Measurements from ENCODE around the gene GPRC5C.

The GPRC5C gene

GRCh38 chr17:74465378-74466110, 33.7 kb downstream of the GPRC5C start:
- no peak for DNase-seq (ENCODE audit: low read depth in 1 of 2, low spot score in 1 of 2)
- H3K27ac ChIP-seq (replicated peaks) = peak overlapping the region; percentile 78

DNA sequence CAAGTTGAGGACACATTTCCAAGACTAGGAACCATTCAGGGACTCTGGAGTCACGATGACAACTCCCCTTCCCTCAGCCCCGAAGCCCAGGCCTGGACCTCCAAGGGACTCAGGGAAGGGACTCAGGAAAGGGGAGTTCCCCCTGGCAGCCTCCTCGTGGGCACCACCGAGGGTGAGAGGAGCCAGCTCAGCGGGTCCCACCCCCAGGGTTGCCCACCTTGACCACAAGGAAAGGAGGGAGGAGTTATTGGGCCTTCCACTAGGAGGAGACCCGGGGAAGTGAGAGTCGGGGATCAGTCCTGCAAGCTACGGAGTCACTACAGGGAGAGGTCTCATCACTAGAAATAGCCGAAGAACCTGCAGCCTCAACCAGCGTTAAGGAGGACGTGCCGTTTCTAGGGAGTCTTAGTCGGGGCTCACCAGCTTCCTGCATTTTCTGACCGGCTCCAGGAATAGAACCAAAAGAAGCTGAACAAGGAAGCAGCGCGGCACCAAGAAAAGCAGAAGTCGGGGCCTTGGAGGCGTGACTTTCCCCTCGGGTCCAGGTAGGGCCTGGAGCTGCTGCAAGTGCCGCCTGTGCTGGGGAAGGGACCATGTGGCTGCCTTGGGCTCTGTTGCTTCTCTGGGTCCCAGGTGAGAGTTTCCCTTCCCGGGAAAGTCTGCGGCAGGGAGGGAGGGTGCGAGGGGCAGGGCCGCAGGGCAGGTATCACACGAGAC, 34.4 kb downstream of the GPRC5C start, which contains the start of gene CD300A:
TSS of gene CD300A (plus strand) at position 524 of the 717 bp plus-strand sequence. CDS start at position 594, 70 bp downstream.
- Histone ChIP-seq H3K4me3 (replicated peaks; ENCODE audit: insufficient read depth, low read length) (peak within 1 kb of the TSS; percentile 59), H3K27ac (replicated peaks) (peak within 1 kb of the TSS; percentile 78), H3K27me3 (ENCODE audit: insufficient read depth, poor library complexity, severe bottlenecking) (no peaks in the 10 kb centered on the region)
- peak; percentile 56 to 91 for DNase-seq (ENCODE audit: low read depth in 1 of 2, low spot score in 1 of 2)
- peak; percentile 76 for TF ChIP-seq POLR2AphosphoS5 (IDR thresholded peaks at IDR 0.05; ENCODE audit: low read depth)
- no peak for TF ChIP-seq GABPA (IDR thresholded peaks at IDR 0.05; ENCODE audit: low read depth)
- TF ChIP-seq SPI1 (IDR thresholded peaks at IDR 0.05; ENCODE audit: borderline replicate concordance, low read depth) = peak; percentile 97
- TF ChIP-seq CTCF (IDR thresholded peaks at IDR 0.05; ENCODE audit: insufficient read depth, low read length) = no peak
- no peak for TF ChIP-seq REST (IDR thresholded peaks at IDR 0.05; ENCODE audit: insufficient replicate concordance, low read depth)

More at GRCh38 chr17:74465378-74466110, 33.7 kb downstream of the GPRC5C start:
- no peaks in the 10 kb centered on the region for H3K27me3 ChIP-seq (ENCODE audit: insufficient read depth, poor library complexity, severe bottlenecking)
- no peak overlapping the region for H3K4me3 ChIP-seq (replicated peaks; ENCODE audit: insufficient read depth, low read length)
- TF ChIP-seq CTCF (IDR thresholded peaks at IDR 0.05; ENCODE audit: insufficient read depth, low read length) (no peak), POLR2AphosphoS5 (IDR thresholded peaks at IDR 0.05; ENCODE audit: low read depth) (no peak), SPI1 (IDR thresholded peaks at IDR 0.05; ENCODE audit: borderline replicate concordance, low read depth) (no peak), REST (IDR thresholded peaks at IDR 0.05; ENCODE audit: insufficient replicate concordance, low read depth) (no peak), GABPA (IDR thresholded peaks at IDR 0.05; ENCODE audit: low read depth) (no peak)

GRCh38 chr17:74466828-74467184, 34.9 kb downstream of the GPRC5C start:
- Histone ChIP-seq H3K27ac (replicated peaks) (peak overlapping the region; percentile 70), H3K4me3 (replicated peaks; ENCODE audit: insufficient read depth, low read length) (peak overlapping the region; percentile 59), H3K27me3 (ENCODE audit: insufficient read depth, poor library complexity, severe bottlenecking) (no peaks in the 10 kb centered on the region)
- no peak for DNase-seq (ENCODE audit: low read depth in 1 of 2, low spot score in 1 of 2)
- no peak for TF ChIP-seq REST (IDR thresholded peaks at IDR 0.05; ENCODE audit: insufficient replicate concordance, low read depth)
- TF ChIP-seq CTCF (IDR thresholded peaks at IDR 0.05; ENCODE audit: insufficient read depth, low read length) = no peak
- TF ChIP-seq POLR2AphosphoS5 (IDR thresholded peaks at IDR 0.05; ENCODE audit: low read depth) = no peak
- TF ChIP-seq SPI1 (IDR thresholded peaks at IDR 0.05; ENCODE audit: borderline replicate concordance, low read depth) = no peak
- no peak for TF ChIP-seq GABPA (IDR thresholded peaks at IDR 0.05; ENCODE audit: low read depth)
